ENCODE measurements around the gene DCC.

- TF ChIP-seq JUND (IDR thresholded peaks at IDR 0.05; ENCODE audit: low read length) = no peak
- no peak for TF ChIP-seq ASH2L (IDR thresholded peaks at IDR 0.05; ENCODE audit: low read length)
- TF ChIP-seq CHD1 (IDR thresholded peaks at IDR 0.05; ENCODE audit: low read depth, low read length) = no peak
- no peak for TF ChIP-seq POLR2A (IDR thresholded peaks at IDR 0.05; ENCODE audit: control extremely low read depth in 1 of 2, low read depth in 2 of 2, low read length in 2 of 2)
- no peak for TF ChIP-seq CTCF (IDR thresholded peaks at IDR 0.05; ENCODE audit: control extremely low read depth in 1 of 3, insufficient read depth in 1 of 3, low read depth in 1 of 3, low read length in 3 of 3)
- no peak for TF ChIP-seq CEBPB (IDR thresholded peaks at IDR 0.05; ENCODE audit: low read depth, low read length)
- TF ChIP-seq TEAD4 (IDR thresholded peaks at IDR 0.05; ENCODE audit: low read depth, low read length) = no peak
- no peak for TF ChIP-seq RAD21 (IDR thresholded peaks at IDR 0.05 in 1 of 2, conservative IDR thresholded peaks at IDR 0.05 in 1 of 2; ENCODE audit: low read depth in 2 of 2, low read length in 2 of 2)
- TF ChIP-seq CREB1 (IDR thresholded peaks at IDR 0.05) = no peak
- TF ChIP-seq EP300 (IDR thresholded peaks at IDR 0.05; ENCODE audit: borderline replicate concordance in 1 of 2, low read depth in 2 of 2, low read length in 2 of 2) = no peak
- no peak for TF ChIP-seq HDAC6 (IDR thresholded peaks at IDR 0.05; ENCODE audit: low read depth, low read length)
- TF ChIP-seq SP1 (IDR thresholded peaks at IDR 0.05; ENCODE audit: low read depth, low read length) = no peak
Observed at GRCh38 chr18:52991246-52991645, 651.2 kb downstream of the DCC start.

Data from H1 (cell line).